Bronchial epithelial cell (primary cell): ENCODE results near the gene TEKT2. TPM values are rescaled to one million over a fixed set of nuclear protein-coding genes. Genes with fewer than 3 reads are reported as not detected.

ENCODE experiments used
- DNase-seq: peaks from one replicate; pipeline ENCODE4 v3.0.0-alpha.2; 2010; ENCODE audit warnings: low read depth
- FAIRE-seq: peaks from 2 replicates; lab custom pipeline; 2011; peaks lifted over from hg19 to GRCh38; lab: Jason Lieb, UNC
- H3K27me3 ChIP-seq: 2 replicates; pipeline ENCODE4 v1.5.1; 2011; ENCODE audit warnings: low read length; ENCODE audit not compliant: control insufficient read depth, insufficient read depth
- H3K36me3 ChIP-seq: 2 replicates; pipeline ENCODE4 v1.5.1; 2011; ENCODE audit warnings: low read length; ENCODE audit not compliant: control insufficient read depth, insufficient read depth
- H3K4me3 ChIP-seq: 2 replicates; pipeline ENCODE4 v1.5.1; 2011; ENCODE audit warnings: mild to moderate bottlenecking, low read depth, low read length, control low read depth
- CTCF ChIP-seq: IDR thresholded peaks from 2 replicates; pipeline ENCODE4 v1.5.1; 2011; ENCODE audit warnings: mild to moderate bottlenecking, moderate library complexity, low read length, control low read depth, inconsistent platforms; ENCODE audit not compliant: insufficient read depth, severe bottlenecking
- total RNA-seq: library from RNA; depleted of rRNA; stranded (reverse); fragments of >200 nt; gene quantifications from 2 replicates; pipeline ENCODE4 v1.2.1, GENCODE V29; 2014

The TEKT2 gene
- total RNA-seq, 1 donor from 2014 or later: under 0.01 TPM

- FAIRE-seq (no peak), DNase-seq (no peak)
- H3K27me3 ChIP-seq: no peaks in the 10 kb centered on the region
- H3K36me3 ChIP-seq: no peaks in the 10 kb centered on the region
- TF ChIP-seq CTCF: no peak
- H3K4me3 ChIP-seq: no peak overlapping the region
These were observed 29.9 kb upstream of the TEKT2 start for GRCh38 chr1:36053978-36054377.

GRCh38 chr1:36055706-36056105, 28.2 kb upstream of the TEKT2 start:
- DNase-seq (no peak), FAIRE-seq (no peak)
- no peak for TF ChIP-seq CTCF
- no peak overlapping the region for H3K4me3 ChIP-seq
- H3K27me3 ChIP-seq: no peaks in the 10 kb centered on the region
- no peaks in the 10 kb centered on the region for H3K36me3 ChIP-seq

- DNase-seq (no peak), FAIRE-seq (no peak)
- Histone ChIP-seq H3K36me3 (no peaks in the 10 kb centered on the region), H3K27me3 (no peaks in the 10 kb centered on the region), H3K4me3 (no peak overlapping the region)
- no peak for TF ChIP-seq CTCF
These were observed 21.6 kb upstream of the TEKT2 start for GRCh38 chr1:36062315-36062714.

- Histone ChIP-seq H3K27me3 (no peaks in the 10 kb centered on the region), H3K36me3 (no peaks in the 10 kb centered on the region), H3K4me3 (no peak overlapping the region)
- TF ChIP-seq CTCF: no peak
- no peak for FAIRE-seq
- DNase-seq: no peak
These were observed 16.0 kb upstream of the TEKT2 start for GRCh38 chr1:36067871-36068270.

- no peak overlapping the region for H3K4me3 ChIP-seq
- H3K27me3 ChIP-seq: no peaks in the 10 kb centered on the region
- FAIRE-seq (no peak), DNase-seq (peak; percentile 12)
- H3K36me3 ChIP-seq: no peaks in the 10 kb centered on the region
- TF ChIP-seq CTCF: no peak
These were observed 15.0 kb upstream of the TEKT2 start for GRCh38 chr1:36068866-36069265.

GRCh38 chr1:36070349-36070748, 13.5 kb upstream of the TEKT2 start:
- FAIRE-seq (no peak), DNase-seq (no peak)
- no peak for TF ChIP-seq CTCF
- no peaks in the 10 kb centered on the region for H3K36me3 ChIP-seq
- H3K4me3 ChIP-seq: no peak overlapping the region
- H3K27me3 ChIP-seq: no peaks in the 10 kb centered on the region
